ENCODE results near the gene IKZF3.
"Not testable (repeated sequence)": the region's sequence is repeated elsewhere in the genome, so short reads cannot be mapped to it uniquely, and the experiment has no call there.

The IKZF3 gene

DNA sequence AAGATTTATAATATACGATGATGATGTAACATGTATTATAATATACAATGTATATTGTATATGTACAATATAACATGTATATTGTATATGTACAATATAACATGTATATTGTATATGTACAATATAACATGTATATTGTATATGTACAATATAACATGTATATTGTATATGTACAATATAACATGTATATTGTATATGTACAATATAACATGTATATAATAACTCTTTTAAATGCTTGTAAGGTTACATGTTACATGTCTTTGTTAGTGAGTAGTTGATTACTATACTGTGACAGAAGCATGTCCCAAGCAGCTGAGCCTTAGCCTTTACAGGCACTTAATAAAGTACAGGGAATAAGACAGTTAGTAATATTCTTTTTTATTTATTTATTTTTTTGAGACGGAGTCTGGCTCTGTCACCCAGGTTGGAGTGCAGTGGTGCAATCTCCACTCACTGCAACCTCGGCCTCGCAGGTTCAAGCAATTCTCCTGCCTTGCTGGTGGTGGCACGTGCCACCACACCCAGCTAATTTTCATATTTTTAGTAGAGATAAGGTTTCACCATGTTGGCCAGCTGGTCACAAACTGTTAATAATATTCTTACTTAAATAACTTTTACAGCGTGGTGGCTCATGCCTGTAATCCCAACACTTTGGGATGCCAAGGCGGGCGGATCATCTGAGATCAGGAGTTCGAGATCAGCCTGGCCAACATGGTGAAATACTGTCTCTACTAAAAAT is 8.0 kb downstream of the IKZF3 start:
- not testable (repeated sequence) for DNase-seq

DNA sequence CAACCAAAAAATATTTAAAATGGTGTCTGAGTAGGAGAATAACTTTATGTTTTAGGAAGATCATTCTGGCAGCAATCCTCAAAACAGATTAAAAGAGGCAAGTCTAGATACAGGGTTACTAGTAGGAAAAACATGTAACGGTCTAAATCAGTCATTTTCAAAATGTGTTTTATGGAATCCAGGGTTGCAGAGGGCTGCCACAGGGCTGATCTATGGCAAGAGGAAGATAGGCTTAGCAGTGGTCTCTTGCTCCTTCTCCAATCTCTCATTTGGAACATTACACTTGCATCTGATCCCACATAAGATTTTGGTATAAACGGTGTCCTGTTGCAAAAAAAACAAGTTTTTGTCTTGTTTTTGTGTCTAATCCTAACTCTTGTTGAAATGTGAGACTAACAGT is 9.2 kb downstream of the IKZF3 start:
- no peak for DNase-seq

GRCh38 chr17:39852239-39852638 is 11.9 kb downstream of the IKZF3 start:
- no peak for DNase-seq

DNA sequence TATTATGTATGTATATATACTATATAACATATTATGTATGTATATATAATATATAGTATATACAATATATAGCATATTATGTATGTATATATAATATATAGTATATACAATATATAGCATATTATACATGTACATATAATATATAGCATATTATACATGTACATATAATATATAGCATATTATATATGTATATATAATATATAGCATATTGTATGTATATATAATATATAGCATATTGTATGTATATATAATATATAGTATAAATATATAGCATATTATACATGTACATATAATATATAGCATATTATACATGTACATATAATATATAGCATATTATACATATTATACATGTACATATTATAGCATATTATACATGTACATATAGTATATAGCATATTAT is 13.9 kb downstream of the IKZF3 start:
- not testable (repeated sequence) for DNase-seq

DNA sequence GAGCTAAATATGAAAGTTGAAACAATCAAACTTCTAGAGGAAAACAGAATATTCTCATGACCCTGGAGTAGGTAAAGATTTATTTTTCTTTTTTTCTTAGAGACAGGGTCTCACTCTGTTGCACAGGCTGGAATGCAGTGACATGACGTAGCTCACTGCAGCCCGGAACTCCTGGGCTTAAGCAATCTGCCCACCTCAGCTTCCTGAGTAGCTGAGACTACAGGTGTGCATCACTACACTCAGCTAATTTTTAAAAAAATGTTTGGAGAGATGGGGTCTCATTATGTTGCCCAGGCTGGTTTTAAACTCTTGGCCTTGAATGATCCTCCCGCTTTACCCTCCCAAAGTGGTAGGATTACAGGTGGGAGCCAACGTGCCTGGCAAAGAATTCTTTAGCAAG is 15.5 kb downstream of the IKZF3 start:
- no peak for DNase-seq

DNA sequence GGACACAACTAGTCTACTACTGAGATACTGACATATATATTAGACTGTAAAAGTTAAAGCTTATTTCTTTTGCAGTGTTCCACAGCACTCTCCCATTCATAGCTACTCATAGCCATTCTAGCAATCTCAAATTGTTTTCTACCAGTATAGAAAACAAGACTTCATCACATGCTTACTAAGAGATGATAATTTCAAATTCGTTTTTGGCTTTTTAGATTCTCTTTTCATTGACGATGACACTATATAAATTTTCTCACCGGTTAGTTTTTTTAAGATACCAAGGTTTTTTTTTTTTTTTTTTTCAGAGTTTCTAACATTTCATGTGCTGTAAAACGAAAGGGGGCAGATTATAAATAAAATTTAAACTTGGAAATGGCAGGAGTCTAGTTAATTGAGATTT is 17.9 kb downstream of the IKZF3 start:
- DNase-seq: no peak

GRCh38 chr17:39845052-39845846 is 18.9 kb downstream of the IKZF3 start:
- DNase-seq: no peak

DNA sequence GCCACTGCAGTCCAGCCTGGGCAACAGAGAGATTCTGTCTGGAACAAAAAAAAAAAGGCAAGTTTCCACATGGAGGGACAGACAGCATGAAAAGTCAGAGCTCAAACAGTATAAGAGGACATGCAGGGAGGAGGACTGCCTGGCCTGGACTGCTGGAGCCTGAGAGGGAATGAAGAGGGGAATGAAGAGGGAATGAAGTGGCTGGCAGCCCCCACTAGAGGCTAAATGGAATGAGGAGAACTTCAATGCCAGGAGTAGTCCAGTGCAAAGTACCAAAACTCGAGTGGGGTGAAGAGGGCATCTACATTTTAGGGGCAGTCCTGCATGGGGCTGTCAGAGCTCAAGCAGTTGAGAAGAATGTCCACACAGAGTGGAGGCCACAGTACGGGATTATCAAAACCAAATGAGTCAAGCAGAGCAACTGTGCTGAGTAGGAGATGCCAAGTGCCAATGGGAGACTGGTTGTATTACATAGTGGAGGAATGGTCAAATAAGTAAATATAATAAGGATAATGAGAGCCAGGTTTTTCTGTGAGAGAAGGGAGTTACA is 22.9 kb downstream of the IKZF3 start:
- DNase-seq: no peak

GRCh38 chr17:39838784-39839183 is 25.3 kb downstream of the IKZF3 start:
- no peak for DNase-seq

DNA sequence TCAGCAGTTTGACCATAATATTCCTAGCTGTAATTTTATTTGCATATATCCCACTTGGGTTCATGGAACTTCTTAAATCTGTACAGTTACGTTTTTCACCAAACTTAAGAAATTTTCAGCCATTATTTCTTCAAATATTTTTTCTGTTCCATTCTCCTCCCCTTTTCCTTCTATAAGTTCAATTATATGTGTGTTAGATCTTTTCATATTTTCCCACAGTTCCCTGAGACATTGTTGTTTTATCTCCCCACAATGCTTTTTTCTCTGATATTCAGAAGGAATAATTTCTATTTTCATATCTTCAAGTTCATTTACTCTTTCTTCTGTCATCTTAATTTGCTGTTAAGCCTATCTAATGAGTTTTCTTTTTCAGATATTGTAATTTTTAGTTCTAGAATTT is 26.1 kb downstream of the IKZF3 start:
- DNase-seq: no peak

DNA sequence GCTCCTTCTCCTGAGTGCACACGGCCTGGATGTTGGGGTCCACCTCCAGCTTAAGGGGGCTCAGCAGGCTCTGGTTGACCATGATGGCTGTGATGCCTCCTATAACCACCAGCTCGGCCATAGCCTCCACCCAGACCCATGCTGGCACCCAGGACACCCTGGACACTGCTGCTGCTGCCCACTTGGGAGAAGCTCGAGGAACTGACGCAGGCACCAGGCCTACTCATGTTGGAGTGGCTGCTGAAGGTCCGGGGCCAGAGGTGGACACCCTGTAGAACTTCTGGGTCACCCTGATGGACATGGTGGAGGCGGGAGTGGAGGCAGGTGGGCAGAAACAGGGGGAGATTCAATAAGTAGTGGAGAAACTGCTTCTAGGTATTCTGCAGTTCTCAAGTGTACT is 28.0 kb downstream of the IKZF3 start:
- DNase-seq: no peak

DNA sequence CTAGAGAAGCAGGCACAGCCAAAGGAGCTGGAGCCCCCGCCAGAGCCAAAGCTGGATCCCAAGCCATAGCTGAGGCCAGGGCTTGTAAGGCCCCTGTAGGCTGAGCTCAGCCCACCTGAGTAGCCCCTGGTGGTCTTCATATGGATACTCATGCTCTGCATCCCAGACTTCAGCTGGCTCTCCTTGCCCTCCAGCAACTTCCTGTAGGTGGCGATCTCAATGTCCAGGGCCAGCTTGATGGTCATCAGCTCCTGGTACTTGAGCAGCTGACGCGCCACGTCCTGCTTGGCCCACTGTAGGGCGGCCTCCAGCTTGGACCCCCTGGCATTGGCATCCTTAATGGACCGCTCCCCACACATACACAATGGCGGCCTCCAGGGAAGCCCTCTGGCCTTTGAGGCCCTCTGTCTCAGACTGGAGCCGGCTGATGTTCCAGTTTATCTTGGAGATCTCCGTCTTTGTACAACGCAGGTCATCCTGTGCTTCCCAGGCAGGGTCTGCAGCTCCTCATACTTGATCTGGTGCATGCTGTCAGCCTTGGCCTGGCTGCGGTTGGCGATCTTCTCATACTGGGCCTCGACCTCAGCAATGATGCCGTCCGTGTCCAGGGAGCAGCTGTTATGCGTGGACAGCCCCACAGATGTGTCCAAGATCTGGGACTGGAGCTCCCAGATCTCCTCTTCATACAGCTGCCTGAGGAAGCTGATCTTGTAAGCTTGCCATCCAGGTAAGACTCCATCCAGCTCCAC is 28.9 kb downstream of the IKZF3 start:
- DNase-seq: no peak

- no peak for DNase-seq
These were observed 30.1 kb downstream of the IKZF3 start for GRCh38 chr17:39834017-39834416.

DNA sequence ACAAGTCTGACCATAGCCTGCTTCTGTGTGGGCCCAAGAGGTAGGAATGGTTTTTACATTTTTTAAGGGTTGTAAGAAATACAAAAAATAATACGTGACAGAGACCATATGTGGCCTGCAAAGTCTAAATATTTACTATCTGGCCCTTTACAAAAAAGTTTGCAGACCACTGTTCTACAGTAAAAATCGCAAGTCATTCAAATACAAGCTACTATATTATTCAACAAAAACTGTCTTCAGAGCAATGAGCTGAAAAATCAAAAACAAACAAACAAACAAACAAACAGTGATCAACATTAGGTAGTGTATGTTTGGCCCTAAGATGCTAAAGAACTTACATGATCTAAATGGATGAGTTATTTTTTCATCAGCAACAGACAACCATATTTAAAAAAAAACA is 32.5 kb downstream of the IKZF3 start:
- no peak for DNase-seq

DNA sequence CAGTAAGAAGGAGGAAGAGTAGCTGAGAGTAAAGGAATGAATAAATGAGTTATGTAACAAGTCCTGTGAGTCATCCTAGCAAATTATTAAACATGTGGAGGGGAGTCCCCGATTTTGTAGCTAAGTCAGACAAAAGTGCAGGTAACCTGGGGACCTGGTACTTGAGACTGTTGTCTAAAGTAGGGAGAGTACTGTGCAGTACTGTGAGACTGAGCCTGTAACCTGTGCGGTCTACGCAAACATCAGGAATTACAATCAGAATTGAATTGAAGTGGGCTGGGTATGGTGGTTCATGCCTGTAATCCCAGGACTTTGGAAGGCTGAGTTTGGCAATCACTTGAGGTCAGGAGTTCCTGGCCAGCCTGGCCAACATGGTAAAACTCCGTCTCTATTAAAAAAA is 35.7 kb downstream of the IKZF3 start:
- no peak for DNase-seq

GRCh38 chr17:39826334-39826733 is 37.8 kb downstream of the IKZF3 start:
- no peak for DNase-seq

DNA sequence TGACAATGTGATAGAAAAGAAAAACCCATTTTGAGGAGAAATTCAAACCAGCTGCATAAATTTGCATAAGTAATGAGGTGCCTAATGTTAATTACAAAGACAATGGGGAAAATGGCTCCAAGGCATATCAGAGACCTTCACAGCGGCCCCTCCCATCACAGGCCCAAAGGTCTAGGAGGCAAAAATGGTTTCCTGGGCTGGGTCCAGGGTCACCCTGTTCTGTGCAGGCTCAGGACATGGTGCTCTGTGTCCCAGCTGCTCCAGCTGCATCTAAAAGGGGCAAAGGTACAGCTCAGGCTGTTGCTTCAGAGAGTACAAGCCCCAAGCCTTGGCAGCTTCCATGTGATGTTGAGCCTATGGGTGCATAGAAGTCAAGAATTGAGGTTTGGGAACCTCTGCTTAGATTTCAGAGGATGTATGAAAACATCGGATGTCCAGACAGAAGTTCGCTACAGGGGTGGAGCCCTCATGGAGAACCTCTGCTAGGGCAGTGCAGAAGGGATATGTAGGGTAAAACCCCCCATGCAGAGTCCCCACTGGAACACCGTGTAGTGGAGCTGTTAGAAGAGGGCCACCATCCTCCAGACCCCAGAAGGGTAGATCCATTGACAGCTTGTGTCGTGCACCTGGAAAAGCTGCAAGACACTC is 40.6 kb downstream of the IKZF3 start:
- DNase-seq: peak in 1 of 5 donors; percentile 29

DNA sequence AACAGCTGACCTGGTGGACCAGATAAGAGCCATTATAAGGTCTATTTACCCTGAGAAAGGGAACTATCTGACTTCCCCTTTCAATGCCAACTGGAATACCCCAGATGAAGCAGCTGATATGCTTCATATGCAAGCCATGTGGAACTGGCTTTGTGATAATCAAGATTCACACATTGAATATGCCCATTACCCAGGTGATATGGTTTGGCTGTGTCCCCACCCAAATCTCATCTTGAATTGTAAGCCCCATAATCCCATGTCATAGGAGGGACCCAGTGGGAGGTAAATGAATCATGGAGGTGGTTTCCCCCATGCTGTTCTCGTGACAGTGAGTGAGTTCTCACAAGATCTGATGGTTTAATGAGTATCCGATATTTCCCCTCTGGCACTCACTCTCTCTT is 42.1 kb downstream of the IKZF3 start:
- DNase-seq: no peak

- DNase-seq: no peak
These were observed 43.1 kb downstream of the IKZF3 start for GRCh38 chr17:39820987-39821386.

- peak in 1 of 5 donors; percentile 25 for DNase-seq
These were observed 43.6 kb downstream of the IKZF3 start for GRCh38 chr17:39820541-39820940.

- DNase-seq: peak in 2 of 5 donors; percentile 8 to 45
These were observed 45.6 kb downstream of the IKZF3 start for GRCh38 chr17:39818358-39819000.

DNA sequence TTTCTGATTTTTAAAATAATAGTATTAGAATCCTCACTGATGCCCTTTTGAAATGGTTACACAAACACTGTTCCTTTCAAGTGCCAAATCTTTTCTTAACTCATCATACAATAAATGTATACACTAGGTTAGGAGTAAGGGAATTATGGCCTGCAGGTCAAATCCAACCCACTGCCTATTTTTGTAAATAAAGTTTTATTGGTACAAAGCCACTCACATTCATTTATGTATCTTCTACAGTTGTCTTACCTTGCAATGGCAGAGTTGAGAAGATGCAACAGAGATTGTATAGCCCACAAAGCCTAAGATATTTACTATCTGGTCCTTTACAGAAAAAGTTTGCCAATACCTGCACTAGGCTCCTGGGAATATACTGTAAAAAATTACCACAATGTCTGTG is 47.8 kb downstream of the IKZF3 start:
- DNase-seq: no peak

Measured in T-helper 1 cell (primary cell).